K562 (cell line): ENCODE results near the gene BCAM. TPM values are rescaled to one million over a fixed set of nuclear protein-coding genes. Genes with fewer than 3 reads are reported as not detected.

Experiments
- ARHGAP35 ChIP-seq: fragments of 450-650 bp; IDR thresholded peaks from 2 replicates; pipeline ENCODE4 v1.6.1; 2018; ENCODE audit not compliant: partially characterized antibody
- E2F3 ChIP-seq: fragments of 250-450 bp; sonication (Bioruptor Pico); IDR thresholded peaks from 2 replicates; pipeline ENCODE4 v1.4.0; 2020; ENCODE audit warnings: mild to moderate bottlenecking
- FOXP1 ChIP-seq: sonication (generic); formaldehyde crosslinking; IDR thresholded peaks from 2 replicates; pipeline ENCODE4 v1.8.0; 2022; ENCODE audit warnings: mild to moderate bottlenecking, missing genetic modification reagents
- KLF6 ChIP-seq: fragments of 250-450 bp; sonication (Bioruptor Pico); IDR thresholded peaks from 2 replicates; pipeline ENCODE4 v1.4.0; 2020; ENCODE audit warnings: mild to moderate bottlenecking, moderate library complexity, borderline replicate concordance
- MAZ ChIP-seq, 2 experiments: fragments of 450-650 bp in 1 of 2; sonication (generic) in 1 of 2; formaldehyde crosslinking; IDR thresholded peaks in 1 of 2; conservative IDR thresholded peaks in 1 of 2; 2 replicates each; pipeline versions ENCODE4 v1.4.0 to v1.5.0; 2020; ENCODE audit warnings: mild to moderate bottlenecking in 1 of 2, missing genetic modification reagents in 1 of 2
- MEIS2 ChIP-seq: fragments of 450-650 bp; IDR thresholded peaks from 2 replicates; pipeline ENCODE4 v1.6.1; 2014; ENCODE audit warnings: mild to moderate bottlenecking; ENCODE audit not compliant: partially characterized antibody
- POU5F1 ChIP-seq: fragments of 150-350 bp; IDR thresholded peaks from 2 replicates; pipeline ENCODE4 v1.6.1; 2014; ENCODE audit warnings: borderline replicate concordance, low read length, low read depth, mild to moderate bottlenecking; ENCODE audit not compliant: partially characterized antibody
- RBFOX2 ChIP-seq: fragments of 200-400 bp; formaldehyde crosslinking; IDR thresholded peaks from 2 replicates; pipeline ENCODE4 v1.6.1; 2017; ENCODE audit warnings: low read depth, mild to moderate bottlenecking, low read length, moderate library complexity
- SIN3A ChIP-seq, 2 experiments: fragments of 150-350 bp in 1 of 2; IDR thresholded peaks; 2 replicates each; pipeline ENCODE4 v1.6.1; 2011 to 2016; ENCODE audit warnings: borderline replicate concordance in 2 of 2, low read depth in 2 of 2, low read length in 2 of 2, mild to moderate bottlenecking in 2 of 2, moderate library complexity in 2 of 2; ENCODE audit not compliant: control insufficient read depth in 1 of 2
- WHSC1 ChIP-seq: IDR thresholded peaks from one replicate; pipeline ENCODE4 v1.6.1; 2012; ENCODE audit warnings: low read length, control low read depth, inconsistent platforms
- polyA plus RNA-seq, 8 experiments: library from polyadenylated mRNA; depleted of rRNA in 4 of 8; stranded (reverse) in 5 of 8; unstranded in 3 of 8; fragments of >200 nt; fragmentation: Nextera tagmentation in 2 of 8; fragmentation: Illumina TruSeq in 1 of 8; extraction: Ambion mirVana in 2 of 8; extraction: Trizol in 1 of 8; gene quantifications; 2 replicates each; pipeline versions ENCODE4 v1.2.1 to v1.2.3, GENCODE V29; 2011 to 2014; ENCODE audit warnings: inconsistent platforms in 1 of 8, missing spikeins in 1 of 8
- total RNA-seq, 7 experiments: library from RNA; depleted of rRNA in 6 of 7; stranded (reverse); fragments of >200 nt in 6 of 7; fragmentation: Illumina TruSeq in 2 of 7; extraction: Trizol in 2 of 7; gene quantifications; 2 replicates each; pipeline versions ENCODE4 v1.2.1 to v1.2.3, GENCODE V29; 2011 to 2021; ENCODE audit warnings: low replicate concordance in 1 of 7
- TF ChIP-seq, protein P1 (sequence below), 2 experiments: fragments of 450-650 bp; conservative IDR thresholded peaks; 2 replicates each; pipeline ENCODE4 v1.6.1; 2017; ENCODE audit warnings: mild to moderate bottlenecking in 2 of 2, moderate library complexity in 2 of 2
- TF ChIP-seq, protein P2 (sequence below): sonication (generic); formaldehyde crosslinking; IDR thresholded peaks from 2 replicates; pipeline ENCODE4 v1.8.0; 2023; ENCODE audit warnings: missing genetic modification reagents, mild to moderate bottlenecking, borderline replicate concordance
- TF ChIP-seq, protein P3 (sequence below): sonication (generic); formaldehyde crosslinking; IDR thresholded peaks from 2 replicates; pipeline ENCODE4 v1.8.0; 2023; ENCODE audit warnings: mild to moderate bottlenecking, missing genetic modification reagents

Gene BCAM
- total and polyA plus RNA-seq, 9 of the 15 experiments (the other 6 are each of a cell fraction or from before 2014, with no cell fraction given): 0.07 to 1.3 (median 0.33) TPM; not detected in 2

DNA sequence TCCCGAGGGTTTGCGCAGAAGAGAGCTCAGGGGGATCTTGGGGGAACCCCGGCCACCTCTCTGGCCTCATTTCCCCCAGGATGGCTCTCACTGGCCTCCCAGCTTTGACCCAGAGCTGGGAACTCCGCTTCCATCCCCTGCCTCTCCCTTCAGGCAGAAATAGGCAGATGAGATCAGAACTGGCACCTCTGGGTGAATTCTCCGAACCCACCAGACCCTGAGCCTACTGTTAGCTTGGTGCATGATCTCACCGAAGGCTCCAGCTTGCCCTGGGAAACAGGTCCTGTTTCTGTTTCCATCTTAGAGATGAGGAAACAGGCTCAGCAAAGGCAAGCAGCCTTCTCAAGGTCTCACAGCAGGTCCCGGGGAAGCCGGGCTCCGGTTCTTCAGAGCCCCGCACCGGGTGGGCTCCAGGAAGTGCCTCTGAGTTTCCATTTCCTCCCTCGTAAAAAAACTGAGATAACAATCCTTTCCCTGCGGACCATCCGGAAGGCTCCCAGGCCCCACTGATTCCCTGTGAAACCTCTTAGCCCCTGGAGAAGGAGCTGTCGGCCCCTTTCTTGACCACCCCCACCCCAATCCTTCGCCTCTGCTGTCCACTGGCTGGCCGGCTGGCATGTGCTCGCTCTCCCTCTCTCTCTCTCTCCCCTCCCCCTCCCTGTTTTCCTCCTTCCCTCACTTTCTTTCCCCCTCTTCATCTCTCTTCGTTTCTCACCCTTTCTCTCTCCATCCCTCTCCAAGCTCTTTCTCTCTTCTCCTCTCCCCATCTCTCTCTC is 39.3 kb downstream of the BCAM start (continued):
- TF ChIP-seq E2F3 (CRISPR knock-in tag): no peak
- 0 out of 4 replicates have a peak, but pooled peaks of 1 of the 2 experiments have one; percentile 14 for TF ChIP-seq SIN3A (IDR thresholded peaks at IDR 0.05; ENCODE audit: borderline replicate concordance in 2 of 2, control insufficient read depth in 1 of 2, low read depth in 2 of 2, low read length in 2 of 2)
- no peak for TF ChIP-seq FOXP1 (CRISPR knock-in tag)
- TF ChIP-seq ARHGAP35: peak; percentile 66
- no peak; the same call in 1 of the 2 replicates for TF ChIP-seq RBFOX2
- no peak for TF ChIP-seq MEIS2
- TF ChIP-seq, protein P1, sequence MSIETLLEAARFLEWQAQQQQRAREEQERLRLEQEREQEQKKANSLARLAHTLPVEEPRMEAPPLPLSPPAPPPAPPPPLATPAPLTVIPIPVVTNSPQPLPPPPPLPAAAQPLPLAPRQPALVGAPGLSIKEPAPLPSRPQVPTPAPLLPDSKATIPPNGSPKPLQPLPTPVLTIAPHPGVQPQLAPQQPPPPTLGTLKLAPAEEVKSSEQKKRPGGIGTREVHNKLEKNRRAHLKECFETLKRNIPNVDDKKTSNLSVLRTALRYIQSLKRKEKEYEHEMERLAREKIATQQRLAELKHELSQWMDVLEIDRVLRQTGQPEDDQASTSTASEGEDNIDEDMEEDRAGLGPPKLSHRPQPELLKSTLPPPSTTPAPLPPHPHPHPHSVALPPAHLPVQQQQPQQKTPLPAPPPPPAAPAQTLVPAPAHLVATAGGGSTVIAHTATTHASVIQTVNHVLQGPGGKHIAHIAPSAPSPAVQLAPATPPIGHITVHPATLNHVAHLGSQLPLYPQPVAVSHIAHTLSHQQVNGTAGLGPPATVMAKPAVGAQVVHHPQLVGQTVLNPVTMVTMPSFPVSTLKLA (conservative IDR thresholded peaks at IDR 0.05): 0 out of 4 replicates have a peak, but pooled peaks of 1 of the 2 experiments have one; percentile 13
- TF ChIP-seq KLF6 (CRISPR knock-in tag): no peak
- TF ChIP-seq, protein P2, sequence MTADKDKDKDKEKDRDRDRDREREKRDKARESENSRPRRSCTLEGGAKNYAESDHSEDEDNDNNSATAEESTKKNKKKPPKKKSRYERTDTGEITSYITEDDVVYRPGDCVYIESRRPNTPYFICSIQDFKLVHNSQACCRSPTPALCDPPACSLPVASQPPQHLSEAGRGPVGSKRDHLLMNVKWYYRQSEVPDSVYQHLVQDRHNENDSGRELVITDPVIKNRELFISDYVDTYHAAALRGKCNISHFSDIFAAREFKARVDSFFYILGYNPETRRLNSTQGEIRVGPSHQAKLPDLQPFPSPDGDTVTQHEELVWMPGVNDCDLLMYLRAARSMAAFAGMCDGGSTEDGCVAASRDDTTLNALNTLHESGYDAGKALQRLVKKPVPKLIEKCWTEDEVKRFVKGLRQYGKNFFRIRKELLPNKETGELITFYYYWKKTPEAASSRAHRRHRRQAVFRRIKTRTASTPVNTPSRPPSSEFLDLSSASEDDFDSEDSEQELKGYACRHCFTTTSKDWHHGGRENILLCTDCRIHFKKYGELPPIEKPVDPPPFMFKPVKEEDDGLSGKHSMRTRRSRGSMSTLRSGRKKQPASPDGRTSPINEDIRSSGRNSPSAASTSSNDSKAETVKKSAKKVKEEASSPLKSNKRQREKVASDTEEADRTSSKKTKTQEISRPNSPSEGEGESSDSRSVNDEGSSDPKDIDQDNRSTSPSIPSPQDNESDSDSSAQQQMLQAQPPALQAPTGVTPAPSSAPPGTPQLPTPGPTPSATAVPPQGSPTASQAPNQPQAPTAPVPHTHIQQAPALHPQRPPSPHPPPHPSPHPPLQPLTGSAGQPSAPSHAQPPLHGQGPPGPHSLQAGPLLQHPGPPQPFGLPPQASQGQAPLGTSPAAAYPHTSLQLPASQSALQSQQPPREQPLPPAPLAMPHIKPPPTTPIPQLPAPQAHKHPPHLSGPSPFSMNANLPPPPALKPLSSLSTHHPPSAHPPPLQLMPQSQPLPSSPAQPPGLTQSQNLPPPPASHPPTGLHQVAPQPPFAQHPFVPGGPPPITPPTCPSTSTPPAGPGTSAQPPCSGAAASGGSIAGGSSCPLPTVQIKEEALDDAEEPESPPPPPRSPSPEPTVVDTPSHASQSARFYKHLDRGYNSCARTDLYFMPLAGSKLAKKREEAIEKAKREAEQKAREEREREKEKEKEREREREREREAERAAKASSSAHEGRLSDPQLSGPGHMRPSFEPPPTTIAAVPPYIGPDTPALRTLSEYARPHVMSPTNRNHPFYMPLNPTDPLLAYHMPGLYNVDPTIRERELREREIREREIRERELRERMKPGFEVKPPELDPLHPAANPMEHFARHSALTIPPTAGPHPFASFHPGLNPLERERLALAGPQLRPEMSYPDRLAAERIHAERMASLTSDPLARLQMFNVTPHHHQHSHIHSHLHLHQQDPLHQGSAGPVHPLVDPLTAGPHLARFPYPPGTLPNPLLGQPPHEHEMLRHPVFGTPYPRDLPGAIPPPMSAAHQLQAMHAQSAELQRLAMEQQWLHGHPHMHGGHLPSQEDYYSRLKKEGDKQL (CRISPR knock-in tag): 0 out of 2 replicates have a peak, but pooled peaks have one; percentile 51
- peak; percentile 23 for TF ChIP-seq POU5F1
- TF ChIP-seq MAZ (CRISPR knock-in tag; conservative IDR thresholded peaks at IDR 0.05 in 1 of 2, IDR thresholded peaks at IDR 0.05 in 1 of 2): no peak
- TF ChIP-seq, protein P3, sequence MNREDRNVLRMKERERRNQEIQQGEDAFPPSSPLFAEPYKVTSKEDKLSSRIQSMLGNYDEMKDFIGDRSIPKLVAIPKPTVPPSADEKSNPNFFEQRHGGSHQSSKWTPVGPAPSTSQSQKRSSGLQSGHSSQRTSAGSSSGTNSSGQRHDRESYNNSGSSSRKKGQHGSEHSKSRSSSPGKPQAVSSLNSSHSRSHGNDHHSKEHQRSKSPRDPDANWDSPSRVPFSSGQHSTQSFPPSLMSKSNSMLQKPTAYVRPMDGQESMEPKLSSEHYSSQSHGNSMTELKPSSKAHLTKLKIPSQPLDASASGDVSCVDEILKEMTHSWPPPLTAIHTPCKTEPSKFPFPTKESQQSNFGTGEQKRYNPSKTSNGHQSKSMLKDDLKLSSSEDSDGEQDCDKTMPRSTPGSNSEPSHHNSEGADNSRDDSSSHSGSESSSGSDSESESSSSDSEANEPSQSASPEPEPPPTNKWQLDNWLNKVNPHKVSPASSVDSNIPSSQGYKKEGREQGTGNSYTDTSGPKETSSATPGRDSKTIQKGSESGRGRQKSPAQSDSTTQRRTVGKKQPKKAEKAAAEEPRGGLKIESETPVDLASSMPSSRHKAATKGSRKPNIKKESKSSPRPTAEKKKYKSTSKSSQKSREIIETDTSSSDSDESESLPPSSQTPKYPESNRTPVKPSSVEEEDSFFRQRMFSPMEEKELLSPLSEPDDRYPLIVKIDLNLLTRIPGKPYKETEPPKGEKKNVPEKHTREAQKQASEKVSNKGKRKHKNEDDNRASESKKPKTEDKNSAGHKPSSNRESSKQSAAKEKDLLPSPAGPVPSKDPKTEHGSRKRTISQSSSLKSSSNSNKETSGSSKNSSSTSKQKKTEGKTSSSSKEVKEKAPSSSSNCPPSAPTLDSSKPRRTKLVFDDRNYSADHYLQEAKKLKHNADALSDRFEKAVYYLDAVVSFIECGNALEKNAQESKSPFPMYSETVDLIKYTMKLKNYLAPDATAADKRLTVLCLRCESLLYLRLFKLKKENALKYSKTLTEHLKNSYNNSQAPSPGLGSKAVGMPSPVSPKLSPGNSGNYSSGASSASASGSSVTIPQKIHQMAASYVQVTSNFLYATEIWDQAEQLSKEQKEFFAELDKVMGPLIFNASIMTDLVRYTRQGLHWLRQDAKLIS (CRISPR knock-in tag): 0 out of 2 replicates have a peak, but pooled peaks have one; percentile 30
- no peak for TF ChIP-seq WHSC1
